ENCODE results near the gene RNLS.

- TF ChIP-seq POLR2AphosphoS5 (IDR thresholded peaks at IDR 0.05; ENCODE audit: insufficient read depth in 1 of 2, low read depth in 1 of 2): no peak
- TF ChIP-seq POLR2A (IDR thresholded peaks at IDR 0.05): no peak
- no peak for TF ChIP-seq CTCF (IDR thresholded peaks at IDR 0.05)
Measured at GRCh38 chr10:88293073-88293472, 290.0 kb downstream of the RNLS start.

Data from vagina (tissue), 2 donors.